Activated naive CD4-positive, alpha-beta T cell treated with anti-CD3 and anti-CD28 coated beads for 36 hours (primary cell): ENCODE measurements around the gene OPN1SW. TPM values are rescaled to one million over a fixed set of nuclear protein-coding genes. Genes with fewer than 3 reads are reported as not detected.
A peak's percentile ranks its signal among the peaks of the same experiment; 100 is the strongest.

Experiments used
- CTCF ChIA-PET: fragments of 350-600 bp; sonication (Branson Sonifier 250); formaldehyde crosslinking; loops from one replicate; lab custom pipeline; 2021; ENCODE audit warnings: antibody characterized with exemption; lab: Charles Lee
- DNase-seq: peaks from one replicate; pipeline ENCODE4 v3.0.0-alpha.2; 2020
- H3K27ac Mint-ChIP-seq: one replicate; pipeline ENCODE4 v1.8.0; 2021; ENCODE audit warnings: mild to moderate bottlenecking, mixed read lengths
- H3K27me3 Mint-ChIP-seq: one replicate; pipeline ENCODE4 v1.8.0; 2021; ENCODE audit warnings: low read depth, mixed read lengths
- H3K36me3 Mint-ChIP-seq: one replicate; pipeline ENCODE4 v1.8.0; 2021; ENCODE audit warnings: low read depth, mixed read lengths
- H3K4me1 Mint-ChIP-seq: one replicate; pipeline ENCODE4 v1.8.0; 2021; ENCODE audit warnings: low read depth, mixed read lengths
- H3K4me3 Mint-ChIP-seq: one replicate; pipeline ENCODE4 v1.8.0; 2021; ENCODE audit warnings: mild to moderate bottlenecking, moderate library complexity, mixed read lengths
- H3K9me3 Mint-ChIP-seq: one replicate; pipeline ENCODE4 v1.8.0; 2021; ENCODE audit warnings: mixed read lengths
- intact Hi-C: fragments of 100-400 bp; cut with micrococcal nuclease; formaldehyde crosslinking; loops from one replicate; pipeline ENCODE4 v1.15.1; 2023
- total RNA-seq, 2 experiments: library from RNA; stranded (reverse); gene quantifications; one replicate each; pipeline ENCODE4 v1.2.3, GENCODE V29; 2021

OPN1SW gene
- total RNA-seq, 2 experiments from 2014 or later, result not detected

DNA sequence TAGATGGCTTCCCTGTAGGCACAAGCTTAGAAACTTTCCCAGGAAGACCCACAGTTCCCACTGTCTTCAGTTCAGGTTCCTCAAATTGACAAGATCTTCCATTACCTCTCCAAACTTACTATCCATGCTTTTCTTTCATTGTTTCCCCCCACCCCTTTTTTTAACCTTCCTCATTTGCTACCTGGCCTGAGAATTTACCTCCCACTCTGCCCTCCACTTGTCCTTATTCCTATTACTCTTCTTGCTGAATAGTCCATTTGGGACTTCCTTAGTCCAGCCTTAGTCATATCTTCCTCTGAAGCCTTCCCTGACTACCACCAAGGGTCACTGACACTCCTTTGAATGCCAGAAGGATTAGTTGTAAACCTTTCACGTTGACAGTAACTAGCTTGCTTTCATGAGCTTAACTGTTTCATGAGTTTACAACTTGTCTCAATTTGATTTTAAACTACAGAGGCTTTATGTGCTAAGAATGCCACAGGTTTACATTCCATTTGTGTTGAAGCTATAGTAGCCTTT, 37.7 kb downstream of the OPN1SW start:
- H3K27ac Mint-ChIP-seq, result no peak overlapping the region
- intact Hi-C loops, result loop anchor here (2.0 kb wide), 1 partner anchor 395 kb away; the partner anchor contains the start of gene RBM28
- CTCF ChIA-PET, result interaction anchor here (1.1 kb wide), 1 partner anchor 473 kb away, joined by 3 read pairs; no protein-coding TSS in a partner anchor
- no peaks in the 10 kb centered on the region for H3K9me3 Mint-ChIP-seq
- peaks cover 35% of the 10 kb centered on the region for H3K4me1 Mint-ChIP-seq
- peak overlapping the region; percentile 99 for H3K4me3 Mint-ChIP-seq
- peaks cover 3% of the 10 kb centered on the region for H3K36me3 Mint-ChIP-seq
- no peaks in the 10 kb centered on the region for H3K27me3 Mint-ChIP-seq
- no peak for DNase-seq

DNA sequence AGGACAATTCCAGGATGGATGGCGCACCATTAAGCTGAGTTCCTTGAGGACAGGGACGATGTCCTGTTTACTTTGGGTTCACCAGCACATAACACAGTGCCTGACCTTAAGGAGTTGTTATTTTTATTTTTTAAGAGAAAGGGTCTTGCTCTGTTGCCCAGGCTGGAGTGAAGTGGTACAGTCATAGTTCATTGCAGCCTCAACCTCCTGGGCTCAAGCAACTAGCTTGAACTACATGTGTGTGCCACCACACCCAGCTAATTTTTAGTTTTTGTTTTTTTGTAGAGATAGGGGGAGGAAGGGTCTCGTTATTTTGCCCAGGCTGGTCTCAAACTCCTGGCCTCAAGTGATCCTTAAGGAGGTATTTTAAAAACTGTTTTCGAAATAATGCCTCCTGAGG, 38.2 kb downstream of the OPN1SW start:
- CTCF ChIA-PET, result no interaction called here
- no peak for DNase-seq
- no peak overlapping the region for H3K27ac Mint-ChIP-seq
- H3K36me3 Mint-ChIP-seq, result peaks cover 3% of the 10 kb centered on the region
- no peak overlapping the region for H3K4me3 Mint-ChIP-seq
- H3K4me1 Mint-ChIP-seq, result peaks cover 34% of the 10 kb centered on the region
- intact Hi-C loops, result no loop called here
- no peaks in the 10 kb centered on the region for H3K9me3 Mint-ChIP-seq
- no peaks in the 10 kb centered on the region for H3K27me3 Mint-ChIP-seq

DNA sequence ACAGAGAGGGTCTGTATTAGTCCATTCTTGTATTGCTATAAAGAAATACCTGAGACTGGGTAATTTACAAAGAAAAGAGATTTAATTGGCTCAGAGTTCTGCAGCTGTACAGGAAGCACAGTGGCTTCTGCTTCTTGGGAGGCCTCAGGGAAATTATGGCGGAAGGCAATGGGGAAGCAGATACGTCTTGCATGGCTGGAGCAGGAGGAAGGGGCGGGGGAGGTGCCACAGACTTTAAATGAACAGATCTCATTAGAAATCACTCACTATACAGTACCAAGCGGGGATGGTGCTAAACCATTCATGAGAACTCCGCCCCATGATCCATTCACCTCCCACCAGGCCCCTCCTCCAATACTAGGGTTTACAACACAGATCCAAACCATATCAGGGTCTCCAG, 40.2 kb downstream of the OPN1SW start:
- H3K27me3 Mint-ChIP-seq, result peaks cover 4% of the 10 kb centered on the region
- H3K9me3 Mint-ChIP-seq, result no peaks in the 10 kb centered on the region
- no peak overlapping the region for H3K4me3 Mint-ChIP-seq
- H3K27ac Mint-ChIP-seq, result no peak overlapping the region
- peaks cover 2% of the 10 kb centered on the region for H3K36me3 Mint-ChIP-seq
- no peak for DNase-seq
- intact Hi-C loops, result no loop called here
- peaks cover 15% of the 10 kb centered on the region for H3K4me1 Mint-ChIP-seq
- CTCF ChIA-PET, result no interaction called here

DNA sequence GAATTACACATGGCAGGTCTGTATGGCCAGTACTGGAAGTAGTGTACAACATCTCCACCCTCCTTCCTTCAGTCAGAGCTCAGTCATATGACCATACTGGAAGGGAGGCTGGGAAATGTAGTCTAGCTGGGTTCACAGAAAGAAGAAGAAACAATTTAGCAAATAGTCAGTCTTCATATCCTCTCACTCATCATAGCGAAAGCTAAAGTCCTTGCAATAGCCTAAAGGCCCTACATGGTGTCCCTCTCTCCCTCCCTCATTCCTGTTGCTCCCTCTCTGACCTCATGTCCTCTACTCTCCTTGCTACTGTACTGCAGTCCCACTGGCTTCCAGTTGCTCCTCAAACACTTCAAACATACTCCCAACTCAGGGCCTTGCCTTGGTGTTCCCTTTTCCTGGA, 40.7 kb downstream of the OPN1SW start:
- Mint-ChIP-seq H3K9me3 (no peaks in the 10 kb centered on the region), H3K4me3 (no peak overlapping the region), H3K27me3 (peaks cover 4% of the 10 kb centered on the region), H3K27ac (no peak overlapping the region), H3K4me1 (peaks cover 11% of the 10 kb centered on the region), H3K36me3 (peaks cover 2% of the 10 kb centered on the region)
- CTCF ChIA-PET, result interaction anchor here (0.5 kb wide), 1 partner anchor 160 kb away, joined by 3 read pairs; no protein-coding TSS in a partner anchor
- intact Hi-C loops, result no loop called here
- no peak for DNase-seq

DNA sequence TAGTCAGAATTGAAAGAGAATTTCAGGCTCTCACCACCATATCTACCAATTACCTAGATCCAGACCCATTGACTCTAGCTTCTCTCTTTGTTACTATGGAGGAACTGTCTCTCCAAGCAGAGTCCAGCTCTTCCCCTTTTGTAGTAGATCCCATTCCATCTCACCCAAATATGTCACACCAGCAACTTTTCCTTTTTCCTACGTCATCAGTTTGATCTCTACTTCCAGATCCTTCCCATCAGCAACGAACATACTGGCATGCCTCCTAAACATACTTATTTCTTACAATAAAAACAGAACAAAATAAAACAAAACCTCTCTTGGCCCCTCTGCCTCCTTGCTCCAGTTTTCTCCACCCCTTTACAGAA, 42.3 kb downstream of the OPN1SW start:
- Mint-ChIP-seq H3K9me3 (no peaks in the 10 kb centered on the region), H3K27me3 (peaks cover 4% of the 10 kb centered on the region), H3K27ac (no peak overlapping the region), H3K4me1 (peaks cover 3% of the 10 kb centered on the region), H3K4me3 (no peak overlapping the region), H3K36me3 (no peaks in the 10 kb centered on the region)
- intact Hi-C loops, result no loop called here
- CTCF ChIA-PET, result no interaction called here
- no peak for DNase-seq

DNA sequence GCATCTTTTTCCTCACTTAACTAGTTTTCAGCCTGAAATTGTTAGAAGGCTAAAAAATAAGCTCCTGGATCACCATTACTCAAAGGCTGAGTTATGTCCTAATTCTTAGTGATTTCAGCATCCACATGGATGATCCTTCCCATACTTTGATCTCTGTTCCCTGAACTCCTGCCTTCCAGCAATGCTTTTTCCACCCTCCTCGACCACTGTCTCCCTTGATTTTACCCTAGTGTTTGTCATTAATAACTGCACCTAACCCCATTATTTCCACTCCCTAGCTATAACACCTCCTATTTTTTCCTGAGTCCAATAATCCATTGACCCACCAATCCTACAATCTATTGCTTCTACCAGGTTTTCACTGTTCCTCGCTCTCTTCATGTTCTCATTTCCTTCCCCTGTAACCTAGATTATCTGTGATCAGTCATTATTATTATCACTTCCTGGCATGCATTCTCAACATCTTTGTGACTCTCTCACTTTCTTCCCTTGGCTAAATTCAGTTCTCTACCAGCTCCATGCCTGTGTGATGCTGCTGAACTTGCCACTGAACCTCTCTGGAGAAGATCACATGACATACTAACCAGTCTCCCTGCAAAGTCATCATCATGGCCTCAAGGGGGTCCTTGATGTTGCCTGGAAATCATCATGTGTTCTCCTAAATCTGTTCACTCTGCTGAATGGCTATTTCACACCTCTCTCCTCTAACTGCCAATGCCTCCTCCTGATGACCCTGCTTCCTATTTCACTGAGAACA, 42.9 kb downstream of the OPN1SW start:
- Mint-ChIP-seq H3K4me3 (no peak overlapping the region), H3K9me3 (no peaks in the 10 kb centered on the region), H3K27me3 (peaks cover 4% of the 10 kb centered on the region), H3K4me1 (no peaks in the 10 kb centered on the region), H3K27ac (no peak overlapping the region), H3K36me3 (no peaks in the 10 kb centered on the region)
- intact Hi-C loops, result no loop called here
- CTCF ChIA-PET, result interaction anchor here (1.2 kb wide), 2 partner anchors 85 to 185 kb away, joined by 3 to 4 read pairs; no protein-coding TSS in a partner anchor
- no peak for DNase-seq

DNA sequence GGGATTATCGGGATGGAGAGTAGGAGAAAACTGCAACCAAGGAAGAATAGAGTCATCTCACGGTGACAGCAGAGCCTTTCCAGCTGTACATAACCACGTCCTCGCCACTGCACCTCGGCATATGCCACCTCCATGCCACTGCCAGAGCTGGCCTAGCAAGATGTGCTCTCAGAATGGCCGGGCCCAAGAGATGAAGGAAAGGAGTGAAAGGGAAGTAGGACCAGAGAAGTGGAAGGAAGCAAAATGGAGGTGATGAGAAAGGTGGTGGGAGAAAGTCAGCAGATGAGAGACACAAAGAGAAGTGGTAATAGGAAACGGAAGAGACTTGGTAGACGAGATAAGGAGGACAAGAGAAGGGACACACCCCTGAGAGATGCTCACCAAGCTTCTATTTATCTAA, 44.4 kb downstream of the OPN1SW start:
- Mint-ChIP-seq H3K4me1 (no peaks in the 10 kb centered on the region), H3K9me3 (no peaks in the 10 kb centered on the region), H3K27me3 (peaks cover 4% of the 10 kb centered on the region), H3K4me3 (no peak overlapping the region), H3K27ac (no peak overlapping the region), H3K36me3 (no peaks in the 10 kb centered on the region)
- CTCF ChIA-PET, result interaction anchor here (1.1 kb wide), 1 partner anchor 433 kb away, joined by 3 read pairs; no protein-coding TSS in a partner anchor
- intact Hi-C loops, result no loop called here
- no peak for DNase-seq

DNA sequence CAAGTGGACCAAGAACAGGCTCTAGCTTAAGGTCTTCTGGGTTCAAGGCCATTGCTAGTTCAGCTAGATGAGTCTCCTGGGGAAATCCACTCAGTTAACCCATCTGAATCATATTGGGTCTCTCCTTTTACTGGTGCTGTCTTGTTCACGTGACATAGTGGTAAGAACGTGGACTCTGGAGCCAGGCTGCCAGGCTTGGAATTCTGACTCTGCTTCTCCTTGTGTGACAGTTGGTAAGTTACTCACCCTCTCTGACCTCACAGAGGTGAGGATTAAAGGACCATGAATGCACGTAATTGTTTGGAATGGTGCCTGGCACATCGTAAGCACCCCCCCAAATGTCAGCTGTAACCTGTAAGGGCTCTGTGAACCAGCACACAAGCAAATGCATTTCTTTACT, 46.1 kb downstream of the OPN1SW start:
- CTCF ChIA-PET, result no interaction called here
- intact Hi-C loops, result no loop called here
- Mint-ChIP-seq H3K27ac (no peak overlapping the region), H3K4me1 (no peaks in the 10 kb centered on the region), H3K4me3 (no peak overlapping the region), H3K27me3 (peaks cover 4% of the 10 kb centered on the region), H3K9me3 (no peaks in the 10 kb centered on the region), H3K36me3 (no peaks in the 10 kb centered on the region)
- DNase-seq, result no peak

DNA sequence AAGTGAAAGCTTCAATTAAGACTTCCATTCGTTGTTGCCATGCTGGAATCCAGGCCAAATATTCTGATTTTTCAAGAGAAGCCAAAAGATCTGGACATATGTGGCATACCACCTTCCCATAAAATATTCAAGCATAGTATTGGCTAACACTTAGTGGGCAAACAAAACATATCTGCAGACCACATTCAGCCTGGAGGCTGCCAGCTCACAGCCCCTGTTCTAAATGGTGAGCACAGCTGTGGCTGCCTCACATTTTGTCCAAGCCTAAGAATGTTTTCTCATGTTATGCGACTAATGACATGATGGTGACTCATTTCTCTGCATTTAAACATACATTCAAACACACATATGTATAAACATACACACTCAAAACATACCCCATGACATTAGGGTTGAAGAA, 47.0 kb downstream of the OPN1SW start:
- DNase-seq, result no peak
- H3K27me3 Mint-ChIP-seq, result peaks cover 4% of the 10 kb centered on the region
- no peaks in the 10 kb centered on the region for H3K4me1 Mint-ChIP-seq
- intact Hi-C loops, result no loop called here
- no peaks in the 10 kb centered on the region for H3K9me3 Mint-ChIP-seq
- H3K36me3 Mint-ChIP-seq, result no peaks in the 10 kb centered on the region
- H3K4me3 Mint-ChIP-seq, result no peak overlapping the region
- CTCF ChIA-PET, result no interaction called here
- H3K27ac Mint-ChIP-seq, result no peak overlapping the region

DNA sequence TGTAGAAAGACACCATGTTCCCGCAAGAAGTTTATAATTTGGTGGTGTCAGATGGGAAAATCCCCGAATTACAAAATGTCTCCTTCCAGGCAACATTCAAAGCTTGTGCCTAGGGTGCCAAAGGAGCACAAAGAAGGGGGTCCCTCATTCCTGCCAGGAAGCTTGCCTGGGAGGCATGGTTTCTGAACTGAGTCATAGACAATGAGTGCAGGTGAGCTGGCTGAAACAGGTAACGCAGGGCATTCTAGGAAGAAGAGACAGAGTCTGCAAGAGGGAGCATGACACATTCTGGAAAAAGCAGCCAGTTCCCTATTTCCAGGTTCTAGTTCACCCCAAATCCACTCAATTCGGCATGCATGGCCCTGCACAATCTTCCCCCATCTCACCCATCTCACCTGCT, 48.4 kb downstream of the OPN1SW start:
- intact Hi-C loops, result no loop called here
- H3K4me1 Mint-ChIP-seq, result no peaks in the 10 kb centered on the region
- H3K27ac Mint-ChIP-seq, result no peak overlapping the region
- H3K4me3 Mint-ChIP-seq, result no peak overlapping the region
- H3K36me3 Mint-ChIP-seq, result no peaks in the 10 kb centered on the region
- CTCF ChIA-PET, result no interaction called here
- peaks cover 4% of the 10 kb centered on the region for H3K27me3 Mint-ChIP-seq
- no peak for DNase-seq
- H3K9me3 Mint-ChIP-seq, result no peaks in the 10 kb centered on the region

DNA sequence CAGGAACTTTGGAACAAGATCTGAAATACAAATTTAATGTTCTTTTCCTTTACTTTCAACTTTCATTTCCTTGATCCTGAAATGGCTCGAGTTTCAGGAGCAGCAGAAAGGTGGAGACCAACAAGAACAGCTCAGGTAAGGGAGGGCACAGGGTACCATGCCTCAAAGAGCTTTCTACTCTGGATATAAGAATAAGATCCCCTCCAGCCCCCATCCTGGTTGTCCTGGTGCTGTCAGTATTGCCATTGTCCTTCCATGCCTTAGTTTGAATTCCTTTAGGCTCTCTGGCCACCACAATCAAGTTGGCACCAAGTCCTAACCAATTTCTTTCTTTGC, 48.9 kb downstream of the OPN1SW start:
- Mint-ChIP-seq H3K9me3 (no peaks in the 10 kb centered on the region), H3K36me3 (no peaks in the 10 kb centered on the region), H3K27ac (no peak overlapping the region), H3K27me3 (peaks cover 4% of the 10 kb centered on the region), H3K4me3 (no peak overlapping the region), H3K4me1 (no peaks in the 10 kb centered on the region)
- CTCF ChIA-PET, result no interaction called here
- intact Hi-C loops, result no loop called here
- no peak for DNase-seq

DNA sequence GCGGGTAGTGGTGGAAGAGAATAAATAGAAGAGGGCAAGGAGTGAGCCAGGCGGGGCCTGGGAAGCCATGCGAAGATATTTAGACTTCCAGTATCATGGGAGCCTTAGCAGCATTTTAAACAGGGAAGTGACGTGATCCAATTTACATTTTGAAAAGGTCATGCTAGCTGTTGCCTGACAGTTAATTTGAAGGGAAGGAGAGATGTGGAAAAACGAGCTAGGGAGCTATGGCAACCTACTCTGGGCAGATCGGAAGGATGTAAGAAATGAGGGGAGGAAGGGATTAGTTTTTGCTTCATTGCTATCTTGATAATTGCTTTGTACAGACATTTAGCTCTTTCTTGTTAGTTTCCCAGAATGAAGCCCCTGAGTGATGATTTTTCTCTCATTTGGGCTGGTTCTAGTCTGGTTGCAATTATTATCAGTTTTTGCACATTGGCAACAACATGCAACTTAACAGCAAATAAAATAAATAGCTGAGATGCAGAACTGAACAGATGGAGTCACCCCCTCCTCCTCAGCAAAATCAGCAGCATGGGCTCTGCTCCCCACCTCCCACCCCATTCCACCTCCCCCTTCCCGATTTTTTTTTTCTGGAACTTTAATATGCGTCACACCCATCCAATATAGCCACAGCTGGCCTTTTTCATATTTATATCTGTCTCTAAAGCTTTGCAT, 49.4 kb downstream of the OPN1SW start:
- DNase-seq, result no peak
- no peaks in the 10 kb centered on the region for H3K9me3 Mint-ChIP-seq
- no peak overlapping the region for H3K4me3 Mint-ChIP-seq
- intact Hi-C loops, result no loop called here
- H3K27me3 Mint-ChIP-seq, result peaks cover 3% of the 10 kb centered on the region
- H3K36me3 Mint-ChIP-seq, result no peaks in the 10 kb centered on the region
- no peaks in the 10 kb centered on the region for H3K4me1 Mint-ChIP-seq
- CTCF ChIA-PET, result interaction anchor here (0.5 kb wide), 1 partner anchor 185 kb away, joined by 6 read pairs; no protein-coding TSS in a partner anchor
- no peak overlapping the region for H3K27ac Mint-ChIP-seq
